Natural killer cell treated with Interleukin-12 subunit alpha and Interleukin-12 subunit beta and Interleukin-15 and Interleukin-18, amount 100 ng/mL, for 72 hours (primary cell): ENCODE results near the gene ENPP3. TPM values are rescaled to one million over a fixed set of nuclear protein-coding genes. Genes with fewer than 3 reads are reported as not detected.

Experiments
- ATAC-seq, 2 donors: fragments of 150-1000 bp; cut with Tn5 transposase in 1 of 2; sonication (Bioruptor Pico), chemical (Tn5 transposase) in 1 of 2; 2 replicates each; pipeline ENCODE4 v1.10.0; 2021
- DNase-seq: peaks from one replicate; pipeline ENCODE4 v3.0.0; 2022; ENCODE audit warnings: low spot score
- H3K27ac Mint-ChIP-seq, 2 donors: 1 replicate in 1 of 2; 2 replicates in 1 of 2; pipeline ENCODE4 v1.8.0; 2022; ENCODE audit warnings: mixed read lengths in 2 of 2, mild to moderate bottlenecking in 1 of 2, moderate library complexity in 1 of 2
- H3K27me3 Mint-ChIP-seq, 2 donors: 1 replicate in 1 of 2; 2 replicates in 1 of 2; pipeline ENCODE4 v1.8.0; 2022; ENCODE audit warnings: mixed read lengths in 2 of 2
- H3K36me3 Mint-ChIP-seq: one replicate; pipeline ENCODE4 v1.8.0; 2022; ENCODE audit warnings: mixed read lengths
- H3K4me1 Mint-ChIP-seq, 2 donors: 1 replicate in 1 of 2; 2 replicates in 1 of 2; pipeline ENCODE4 v1.8.0; 2022; ENCODE audit warnings: low read depth in 2 of 2, mixed read lengths in 2 of 2, mild to moderate bottlenecking in 1 of 2
- H3K4me3 Mint-ChIP-seq: one replicate; pipeline ENCODE4 v1.8.0; 2022; ENCODE audit warnings: mixed read lengths
- H3K9me3 Mint-ChIP-seq: 2 replicates; pipeline ENCODE4 v1.8.0; 2022; ENCODE audit warnings: mixed read lengths
- total RNA-seq, 2 donors: library from RNA; stranded (reverse); gene quantifications; one replicate each; pipeline ENCODE4 v1.2.3, GENCODE V29; 2022

Gene ENPP3
- total RNA-seq, 2 donors from 2014 or later, result 0.81 to 11.5 TPM

DNA sequence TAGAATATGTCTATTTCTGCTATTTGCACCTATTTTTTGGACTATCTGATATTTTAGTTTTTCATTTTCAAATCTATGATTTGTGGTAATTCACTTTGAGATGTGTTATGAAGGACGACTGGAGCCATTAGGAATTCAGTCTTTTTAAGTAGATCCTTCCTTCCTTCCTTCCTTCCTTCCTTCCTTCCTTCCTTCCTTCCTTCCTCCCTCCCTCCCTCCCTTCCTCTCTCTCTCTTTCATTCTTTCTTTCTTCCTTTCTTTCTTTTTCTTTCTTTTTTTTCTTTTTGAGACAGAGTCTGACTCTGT, 124.6 kb downstream of the ENPP3 start:
- Mint-ChIP-seq H3K36me3 (no peaks in the 10 kb centered on the region), H3K27me3 (peaks cover 9 to 38% of the 10 kb centered on the region in 2 donors), H3K4me3 (no peak overlapping the region), H3K27ac (no peak overlapping the region), H3K9me3 (no peaks in the 10 kb centered on the region), H3K4me1 (no peaks in the 10 kb centered on the region)
- DNase-seq (no peak), ATAC-seq (no peak)

DNA sequence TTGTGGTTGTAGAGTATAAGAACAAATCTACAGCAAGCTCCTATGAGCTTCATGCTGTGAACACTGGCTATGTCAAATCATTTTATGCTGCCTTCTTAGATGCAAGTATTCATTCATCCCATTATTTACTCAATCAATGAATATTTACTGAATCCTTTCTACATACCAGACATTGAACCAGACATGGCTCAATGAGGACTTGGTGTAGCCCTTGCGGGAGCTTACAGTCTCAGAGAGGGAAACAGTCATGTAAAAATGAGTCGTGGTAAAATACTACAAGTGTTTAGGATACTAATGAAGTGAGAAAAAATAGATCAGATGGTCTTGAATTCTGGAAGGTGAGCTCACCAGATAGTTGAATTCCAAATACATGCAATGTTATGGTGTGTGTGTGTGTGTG, 125.9 kb downstream of the ENPP3 start:
- no peak for DNase-seq
- no peaks in the 10 kb centered on the region for H3K36me3 Mint-ChIP-seq
- H3K27me3 Mint-ChIP-seq, result peaks cover 7 to 30% of the 10 kb centered on the region in 2 donors
- ATAC-seq, result no peak
- no peaks in the 10 kb centered on the region for H3K9me3 Mint-ChIP-seq
- no peak overlapping the region for H3K27ac Mint-ChIP-seq
- no peak overlapping the region for H3K4me3 Mint-ChIP-seq
- H3K4me1 Mint-ChIP-seq, result no peaks in the 10 kb centered on the region

DNA sequence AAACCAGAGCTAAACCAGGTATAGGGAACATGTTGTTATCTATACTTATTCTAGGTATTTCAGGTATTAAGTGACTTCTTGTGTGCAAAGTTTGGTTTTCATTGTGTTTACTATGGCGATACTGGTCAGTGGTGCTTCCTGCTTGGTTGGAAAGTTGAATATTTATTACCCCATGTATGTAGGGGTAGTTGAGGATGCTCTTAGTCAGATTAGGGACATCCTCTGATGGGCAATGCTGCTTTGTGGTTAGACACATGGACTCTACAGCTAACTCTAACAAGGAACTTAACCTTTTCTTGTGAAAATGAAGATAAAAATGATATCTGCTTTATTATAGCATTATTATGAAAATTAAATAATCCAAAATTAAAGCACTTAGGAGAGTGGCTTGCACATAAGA, 126.6 kb downstream of the ENPP3 start:
- no peak for ATAC-seq
- H3K36me3 Mint-ChIP-seq, result no peaks in the 10 kb centered on the region
- H3K27me3 Mint-ChIP-seq, result peaks cover 9 to 35% of the 10 kb centered on the region in 2 donors
- no peak overlapping the region for H3K27ac Mint-ChIP-seq
- no peak overlapping the region for H3K4me3 Mint-ChIP-seq
- DNase-seq, result no peak
- no peaks in the 10 kb centered on the region for H3K9me3 Mint-ChIP-seq
- H3K4me1 Mint-ChIP-seq, result no peaks in the 10 kb centered on the region

- Mint-ChIP-seq H3K4me3 (no peak overlapping the region), H3K9me3 (no peaks in the 10 kb centered on the region), H3K27me3 (peaks cover 9 to 36% of the 10 kb centered on the region in 2 donors), H3K4me1 (no peaks in the 10 kb centered on the region), H3K27ac (no peak overlapping the region), H3K36me3 (no peaks in the 10 kb centered on the region)
- no peak for DNase-seq
- no peak for ATAC-seq
Measured at GRCh38 chr6:131764350-131764749, 127.2 kb downstream of the ENPP3 start.

DNA sequence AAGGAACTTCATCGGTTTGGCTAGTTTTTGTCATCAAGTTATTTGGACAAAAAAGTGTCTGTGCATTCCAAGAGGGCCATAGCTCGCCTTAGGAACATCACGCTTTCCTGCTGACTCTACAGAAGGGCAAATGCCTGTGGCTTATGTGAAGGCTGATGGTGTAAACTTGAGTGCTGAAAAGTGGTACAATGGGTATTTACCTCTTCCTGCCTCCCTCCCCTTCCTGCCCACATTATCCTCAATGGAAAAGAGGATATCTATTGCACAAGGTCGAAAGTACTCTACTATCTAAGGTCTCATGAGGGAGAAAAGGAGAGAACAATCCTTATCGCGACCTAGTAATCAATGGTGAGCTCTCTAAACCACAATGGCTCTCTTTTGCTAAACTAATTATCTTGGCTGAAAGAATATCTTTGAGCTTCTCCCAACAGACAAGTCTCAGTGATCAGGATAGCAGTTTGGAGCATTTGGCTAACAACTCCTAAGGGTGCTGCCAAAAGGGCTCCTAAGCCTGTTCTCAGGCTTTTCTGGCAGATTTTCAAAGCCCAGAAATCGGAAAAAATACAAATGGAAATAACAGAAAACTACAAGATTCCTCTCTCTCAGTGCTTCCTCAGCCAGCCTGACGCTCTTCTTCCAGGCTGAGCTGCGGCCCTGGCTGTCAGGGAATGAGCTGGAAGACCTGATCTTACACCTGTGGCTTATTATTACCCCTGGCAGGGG, 128.1 kb downstream of the ENPP3 start:
- no peaks in the 10 kb centered on the region for H3K9me3 Mint-ChIP-seq
- ATAC-seq, result no peak
- DNase-seq, result no peak
- H3K4me1 Mint-ChIP-seq, result no peaks in the 10 kb centered on the region
- H3K27me3 Mint-ChIP-seq, result peaks cover 4 to 30% of the 10 kb centered on the region in 2 donors
- H3K27ac Mint-ChIP-seq, result no peak overlapping the region
- H3K36me3 Mint-ChIP-seq, result no peaks in the 10 kb centered on the region
- no peak overlapping the region for H3K4me3 Mint-ChIP-seq

DNA sequence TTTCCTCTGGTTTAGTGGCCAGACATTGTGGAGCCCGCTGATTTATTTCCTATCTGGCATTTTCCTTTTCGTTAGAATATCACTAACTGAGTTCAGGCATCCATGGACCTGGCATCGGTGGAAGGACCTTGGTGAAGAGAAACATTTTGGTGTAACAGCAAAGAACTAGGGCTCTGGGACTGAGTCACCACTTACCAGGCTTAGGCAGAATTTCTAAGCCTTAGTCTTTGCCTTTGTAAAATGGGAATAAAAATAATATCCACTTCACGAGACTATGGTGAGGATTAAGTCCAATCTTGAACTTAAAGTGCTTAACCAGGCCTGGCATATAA, 128.7 kb downstream of the ENPP3 start:
- Mint-ChIP-seq H3K36me3 (no peaks in the 10 kb centered on the region), H3K27ac (no peak overlapping the region), H3K4me3 (no peak overlapping the region), H3K4me1 (no peaks in the 10 kb centered on the region), H3K9me3 (no peaks in the 10 kb centered on the region), H3K27me3 (peaks cover 8 to 35% of the 10 kb centered on the region in 2 donors)
- ATAC-seq (no peak), DNase-seq (no peak)

DNA sequence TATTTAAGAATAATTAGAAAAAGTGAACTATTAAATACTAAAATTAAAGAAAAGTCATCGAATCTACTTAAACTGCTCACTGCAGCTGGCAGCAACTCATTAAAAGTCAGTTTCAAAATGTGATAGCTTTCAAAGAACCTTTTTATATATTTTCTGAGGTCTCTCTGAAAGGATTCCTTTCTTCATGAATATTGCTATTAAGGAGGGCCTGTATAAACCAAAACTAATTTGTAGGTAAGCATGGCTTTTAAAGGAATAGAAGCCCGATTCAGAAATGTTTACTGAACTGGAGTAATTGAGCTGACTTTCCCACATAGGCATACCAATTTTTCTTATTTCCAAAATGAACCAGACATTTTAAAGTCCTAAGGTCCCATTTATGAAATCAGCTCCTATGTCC, 129.5 kb downstream of the ENPP3 start:
- Mint-ChIP-seq H3K27me3 (peaks cover 11 to 41% of the 10 kb centered on the region in 2 donors), H3K36me3 (no peaks in the 10 kb centered on the region), H3K27ac (no peak overlapping the region), H3K9me3 (no peaks in the 10 kb centered on the region), H3K4me1 (no peaks in the 10 kb centered on the region), H3K4me3 (no peak overlapping the region)
- no peak for ATAC-seq
- DNase-seq, result no peak

- Mint-ChIP-seq H3K27me3 (peaks cover 13 to 34% of the 10 kb centered on the region in 2 donors), H3K36me3 (no peaks in the 10 kb centered on the region), H3K4me3 (no peak overlapping the region), H3K4me1 (no peaks in the 10 kb centered on the region), H3K9me3 (no peaks in the 10 kb centered on the region), H3K27ac (no peak overlapping the region)
- ATAC-seq (no peak), DNase-seq (no peak)
Measured at GRCh38 chr6:131768964-131769363, 131.9 kb downstream of the ENPP3 start.

- no peak overlapping the region for H3K4me3 Mint-ChIP-seq
- no peaks in the 10 kb centered on the region for H3K4me1 Mint-ChIP-seq
- no peaks in the 10 kb centered on the region for H3K36me3 Mint-ChIP-seq
- H3K9me3 Mint-ChIP-seq, result no peaks in the 10 kb centered on the region
- no peak overlapping the region for H3K27ac Mint-ChIP-seq
- DNase-seq, result no peak
- H3K27me3 Mint-ChIP-seq, result peaks cover 13 to 30% of the 10 kb centered on the region in 2 donors
- ATAC-seq, result no peak
Measured at GRCh38 chr6:131769385-131770141, 132.5 kb downstream of the ENPP3 start.

DNA sequence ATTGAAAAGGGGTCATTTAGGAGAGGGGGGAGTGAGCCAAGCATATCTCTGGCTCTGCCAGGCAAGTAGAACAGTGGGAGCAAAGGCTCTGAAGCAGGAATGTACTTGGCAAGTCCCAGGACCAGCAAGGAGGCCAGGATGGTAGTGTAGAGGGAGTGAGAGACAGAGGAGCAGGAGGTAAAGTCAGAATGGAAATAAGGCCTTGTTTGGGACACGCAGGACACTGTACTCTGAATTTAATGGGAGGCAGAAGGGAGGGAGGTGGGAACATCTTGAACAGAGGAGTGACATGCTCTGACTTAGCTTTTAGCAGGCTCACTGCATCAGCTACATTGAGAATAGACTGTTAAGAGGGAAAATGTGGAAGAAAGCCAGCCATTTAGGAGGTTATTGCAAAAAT, 133.7 kb downstream of the ENPP3 start:
- no peak overlapping the region for H3K4me3 Mint-ChIP-seq

DNA sequence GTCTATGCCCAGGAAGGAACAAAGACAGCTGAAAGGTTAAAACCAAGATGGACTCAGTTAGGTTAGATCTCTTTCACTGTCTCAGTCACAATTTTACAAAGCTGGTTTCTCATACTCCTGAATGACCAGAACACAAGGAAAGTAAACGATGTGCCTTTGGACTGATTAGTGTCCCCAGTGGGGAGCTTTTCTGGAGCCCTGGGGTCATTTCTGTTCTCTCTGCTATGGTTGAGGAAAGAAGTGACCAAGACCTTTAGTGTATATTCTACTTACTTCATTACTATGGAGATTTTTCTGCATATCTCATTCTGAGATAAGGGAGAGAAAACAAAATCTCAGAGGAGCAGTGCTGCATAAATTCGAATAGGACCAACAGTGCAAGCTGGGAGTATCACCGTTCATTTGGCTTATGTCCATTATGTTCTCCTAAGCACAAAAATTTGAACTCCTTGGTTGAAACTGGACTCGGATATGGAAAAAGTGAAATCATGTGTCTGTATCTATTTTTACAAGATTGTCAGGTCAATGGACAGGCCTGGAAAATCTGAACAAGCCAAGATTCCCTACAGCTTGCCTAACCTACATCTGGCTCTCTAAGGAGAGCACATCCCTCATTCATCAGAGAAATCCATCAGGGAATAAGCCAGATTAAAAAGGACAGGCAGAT, 136.3 kb downstream of the ENPP3 start:
- no peaks in the 10 kb centered on the region for H3K4me1 Mint-ChIP-seq
- H3K9me3 Mint-ChIP-seq, result no peaks in the 10 kb centered on the region
- ATAC-seq (no peak), DNase-seq (no peak)
- peaks cover 13 to 32% of the 10 kb centered on the region in 2 donors for H3K27me3 Mint-ChIP-seq
- no peaks in the 10 kb centered on the region for H3K36me3 Mint-ChIP-seq
- H3K4me3 Mint-ChIP-seq, result no peak overlapping the region
- no peak overlapping the region for H3K27ac Mint-ChIP-seq

More for the DNA sequence above, 133.7 kb downstream of the ENPP3 start:
- Mint-ChIP-seq H3K27me3 (peaks cover 13 to 31% of the 10 kb centered on the region in 2 donors), H3K36me3 (no peaks in the 10 kb centered on the region), H3K9me3 (no peaks in the 10 kb centered on the region), H3K27ac (no peak overlapping the region), H3K4me1 (no peaks in the 10 kb centered on the region)
- no peak for ATAC-seq
- no peak for DNase-seq

DNA sequence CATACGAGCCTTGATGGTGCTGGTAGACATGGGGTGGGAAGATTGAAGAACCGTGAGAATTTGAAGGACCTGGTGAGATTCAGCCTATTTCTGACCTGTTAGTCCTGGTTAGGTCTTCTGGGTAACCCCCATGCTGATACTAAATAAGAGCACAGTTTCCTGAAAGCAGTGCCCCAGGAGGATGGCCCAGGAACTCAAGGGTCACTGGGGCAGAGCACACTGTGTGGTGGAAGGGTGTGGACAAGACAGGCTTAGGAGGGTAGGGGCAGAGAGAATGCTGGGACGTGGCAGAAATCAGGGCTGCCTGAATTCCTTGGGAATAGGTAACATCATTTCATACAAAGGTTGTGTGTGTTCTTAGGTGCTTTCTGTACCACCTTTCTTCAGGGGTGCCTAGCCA, 138.8 kb downstream of the ENPP3 start:
- H3K27ac Mint-ChIP-seq, result no peak overlapping the region
- H3K4me1 Mint-ChIP-seq, result no peaks in the 10 kb centered on the region
- ATAC-seq, result no peak
- H3K9me3 Mint-ChIP-seq, result no peaks in the 10 kb centered on the region
- no peak for DNase-seq
- H3K27me3 Mint-ChIP-seq, result peaks cover 6 to 23% of the 10 kb centered on the region in 2 donors
- H3K4me3 Mint-ChIP-seq, result no peak overlapping the region
- no peaks in the 10 kb centered on the region for H3K36me3 Mint-ChIP-seq

DNA sequence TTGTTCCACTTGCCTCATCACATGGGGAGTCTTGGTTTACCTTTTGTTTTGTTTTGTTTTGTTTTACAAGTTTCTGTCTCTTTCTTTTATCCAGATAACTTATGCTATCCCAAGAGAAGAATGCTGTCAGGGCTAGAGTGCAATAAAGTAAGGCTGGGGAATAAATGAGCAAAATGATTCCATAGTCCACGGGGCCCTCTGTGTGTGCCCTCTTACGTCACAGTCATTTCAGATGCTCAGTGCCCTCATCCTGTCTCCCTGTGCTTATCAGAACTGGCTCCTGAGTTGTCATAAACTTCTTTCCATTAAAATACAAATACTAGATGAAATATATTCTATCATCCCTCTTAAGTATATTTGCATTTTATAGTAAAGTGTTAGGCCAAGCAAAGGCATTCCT, 139.9 kb downstream of the ENPP3 start:
- H3K27me3 Mint-ChIP-seq, result peaks cover 4 to 18% of the 10 kb centered on the region in 2 donors
- H3K36me3 Mint-ChIP-seq, result no peaks in the 10 kb centered on the region
- H3K9me3 Mint-ChIP-seq, result no peaks in the 10 kb centered on the region
- DNase-seq (no peak), ATAC-seq (no peak)
- H3K27ac Mint-ChIP-seq, result no peak overlapping the region
- H3K4me1 Mint-ChIP-seq, result no peaks in the 10 kb centered on the region
- H3K4me3 Mint-ChIP-seq, result no peak overlapping the region

DNA sequence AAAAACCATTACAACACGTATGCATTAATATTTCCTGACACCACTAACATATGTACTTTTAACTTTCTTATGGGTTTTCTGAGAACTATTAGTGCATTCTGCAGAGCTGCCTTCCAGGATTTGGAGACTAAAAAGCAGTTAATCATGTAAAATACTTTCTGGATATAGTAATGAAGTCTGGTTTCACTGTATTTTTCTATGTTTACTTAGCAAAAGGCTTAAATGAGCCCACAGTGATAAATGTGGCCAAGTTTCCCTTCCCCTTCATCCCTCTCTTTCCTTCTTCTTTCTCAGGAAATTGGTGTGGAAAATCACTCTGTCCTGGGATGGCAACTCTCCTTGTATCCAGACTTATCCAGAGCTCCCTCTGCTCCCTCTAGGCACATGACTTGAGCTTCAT, 141.1 kb downstream of the ENPP3 start:
- ATAC-seq (no peak), DNase-seq (no peak)
- H3K4me3 Mint-ChIP-seq, result no peak overlapping the region
- no peaks in the 10 kb centered on the region for H3K9me3 Mint-ChIP-seq
- H3K27ac Mint-ChIP-seq, result no peak overlapping the region
- H3K4me1 Mint-ChIP-seq, result no peaks in the 10 kb centered on the region
- peaks cover 2 to 18% of the 10 kb centered on the region in 2 donors for H3K27me3 Mint-ChIP-seq
- H3K36me3 Mint-ChIP-seq, result no peaks in the 10 kb centered on the region
